Lung (tissue), 12 donors: Measurements from ENCODE around the gene GGCT. TPM values are rescaled to one million over a fixed set of nuclear protein-coding genes. Genes with fewer than 3 reads are reported as not detected.
"Not testable (repeated sequence)": the region's sequence is repeated elsewhere in the genome, so short reads cannot be mapped to it uniquely, and the experiment has no call there.

Experiments
- ATAC-seq: fragments of 200-7000 bp; cut with Tn5 transposase; one replicate; pipeline ENCODE4 v1.9.1; 2020; ENCODE audit warnings: moderate number of reproducible peaks; ENCODE audit not compliant: insufficient read depth, low FRiP score
- DNase-seq, 3 donors: peaks; one replicate each; pipeline ENCODE4 v3.0.0-alpha.2; 2013 to 2017
- H3K27ac ChIP-seq, 2 donors: one replicate each; pipeline ENCODE4 v1.5.1; 2013; ENCODE audit warnings: mild to moderate bottlenecking in 2 of 2, moderate library complexity in 2 of 2, control low read depth in 1 of 2, inconsistent platforms in 1 of 2, low read depth in 1 of 2, low read length in 1 of 2
- H3K27me3 ChIP-seq, 3 donors: one replicate each; pipeline ENCODE4 v1.5.1; 2013; ENCODE audit warnings: low read length in 2 of 3; ENCODE audit not compliant: control insufficient read depth in 3 of 3, insufficient read depth in 3 of 3
- H3K36me3 ChIP-seq, 4 donors: one replicate each; pipeline ENCODE4 v1.5.1; 2013; ENCODE audit warnings: low read length in 4 of 4, mild to moderate bottlenecking in 1 of 4, moderate library complexity in 1 of 4; ENCODE audit not compliant: control insufficient read depth in 4 of 4, insufficient read depth in 4 of 4
- H3K4me1 ChIP-seq, 5 donors: one replicate each; pipeline ENCODE4 v1.5.1; 2013; ENCODE audit warnings: low read length in 5 of 5, mild to moderate bottlenecking in 2 of 5, moderate library complexity in 1 of 5; ENCODE audit not compliant: control insufficient read depth in 5 of 5, insufficient read depth in 5 of 5
- H3K4me3 ChIP-seq: one replicate; pipeline ENCODE4 v1.5.1; 2013; ENCODE audit warnings: mild to moderate bottlenecking, control low read depth, moderate library complexity
- H3K9ac ChIP-seq, 2 donors: one replicate each; pipeline ENCODE4 v1.5.1; 2013; ENCODE audit warnings: low read length in 2 of 2, control low read depth in 1 of 2; ENCODE audit not compliant: insufficient read depth in 1 of 2
- H3K9me3 ChIP-seq, 4 donors: one replicate each; pipeline ENCODE4 v1.5.1; 2013; ENCODE audit warnings: low read length in 3 of 4, mild to moderate bottlenecking in 1 of 4, moderate library complexity in 1 of 4; ENCODE audit not compliant: control insufficient read depth in 4 of 4, insufficient read depth in 3 of 4
- CTCF ChIP-seq: IDR thresholded peaks from 2 replicates; pipeline ENCODE4 v1.5.1; 2012; ENCODE audit warnings: mild to moderate bottlenecking; ENCODE audit errors: control extremely low read depth, extremely low read depth
- WGBS, 2 donors: extraction: QIAGEN DNeasy Blood & Tissue Kit; methylation state at CpG; one replicate each; pipeline ENCODE4 v1.1.7; 2013; 5-methylcytosine and 5-hydroxymethylcytosine counted together
- polyA plus RNA-seq, 2 donors: library from polyadenylated mRNA; stranded (reverse); fragments of 200-250 nt; gene quantifications; one replicate each; pipeline ENCODE4 v1.2.1, GENCODE V29; 2013
- total RNA-seq, 2 donors: library from RNA; depleted of rRNA in 1 of 2; stranded (reverse); fragments of >200 nt in 1 of 2; gene quantifications; one replicate each; pipeline ENCODE4 v1.2.1, GENCODE V29; 2014 to 2021
- donor health status: control.
- donor health status: control.
- donor health status: Bipolar disorder and iron deficiency.
- donor health status: healthy.
- donor health status: DM: yes; HTN: yes; CAD: no.

Gene GGCT
- total and polyA plus RNA-seq, 4 donors, result 33.1 to 90.1 (median 41.6) TPM

- H3K4me3 ChIP-seq, result no peak overlapping the region
- peaks cover 0 to 4% (median 0%) of the 10 kb centered on the region in 5 donors for H3K4me1 ChIP-seq
- no peak for ATAC-seq
- no peak for DNase-seq
- H3K27ac ChIP-seq, result no peak overlapping the region
- WGBS, 2 donors, result 90 to 94% methylated on average over 2 of the region's 2 CpGs
- H3K9ac ChIP-seq, result no peak overlapping the region
- TF ChIP-seq CTCF, result no peak
- no peaks in the 10 kb centered on the region for H3K9me3 ChIP-seq
- no peaks in the 10 kb centered on the region for H3K27me3 ChIP-seq
- no peaks in the 10 kb centered on the region for H3K36me3 ChIP-seq
These were observed 6.9 kb upstream of the GGCT start for GRCh38 chr7:30511494-30511893.

- Histone ChIP-seq H3K4me3 (no peak overlapping the region), H3K27ac (no peak overlapping the region), H3K9me3 (no peaks in the 10 kb centered on the region), H3K4me1 (peaks cover 0 to 4% (median 0%) of the 10 kb centered on the region in 5 donors), H3K27me3 (no peaks in the 10 kb centered on the region), H3K9ac (no peak overlapping the region), H3K36me3 (no peaks in the 10 kb centered on the region)
- TF ChIP-seq CTCF, result peak; percentile 38
- 33 to 59% methylated on average over 4 of the region's 4 CpGs for WGBS, 2 donors
- DNase-seq (peak; percentile 19 to 47 (median 38)), ATAC-seq (peak; percentile 69)
These were observed 5.8 kb upstream of the GGCT start for GRCh38 chr7:30510124-30511075.

- WGBS, 2 donors, result 62 to 71% methylated on average over 9 of the region's 9 CpGs
- H3K9me3 ChIP-seq, H3K27me3 ChIP-seq, DNase-seq, H3K4me1 ChIP-seq, H3K27ac ChIP-seq, H3K36me3 ChIP-seq, H3K4me3 ChIP-seq, ATAC-seq, H3K9ac ChIP-seq: not testable (repeated sequence)
These were observed 4.7 kb upstream of the GGCT start for GRCh38 chr7:30509171-30509857.

- WGBS, 2 donors, result 94 to 97% methylated on average over 9 of the region's 9 CpGs
- peaks cover 3 to 16% (median 4%) of the 10 kb centered on the region in 5 donors for H3K4me1 ChIP-seq
- DNase-seq, H3K27ac ChIP-seq, H3K4me3 ChIP-seq, H3K27me3 ChIP-seq, H3K36me3 ChIP-seq, H3K9ac ChIP-seq, ATAC-seq, H3K9me3 ChIP-seq: not testable (repeated sequence)
These were observed 2.8 kb upstream of the GGCT start for GRCh38 chr7:30507346-30507900.
